GM11168 (cell line): ENCODE results near the gene BMPER.

Experiments used
- in situ Hi-C: fragments of 300-500 bp; cut with MboI; formaldehyde crosslinking; loops from one replicate; pipeline ENCODE4 v1.12.0; 2022; ENCODE audit warnings: low sequenced_read_pairs; ENCODE audit not compliant: unreplicated experiment

Gene BMPER

DNA sequence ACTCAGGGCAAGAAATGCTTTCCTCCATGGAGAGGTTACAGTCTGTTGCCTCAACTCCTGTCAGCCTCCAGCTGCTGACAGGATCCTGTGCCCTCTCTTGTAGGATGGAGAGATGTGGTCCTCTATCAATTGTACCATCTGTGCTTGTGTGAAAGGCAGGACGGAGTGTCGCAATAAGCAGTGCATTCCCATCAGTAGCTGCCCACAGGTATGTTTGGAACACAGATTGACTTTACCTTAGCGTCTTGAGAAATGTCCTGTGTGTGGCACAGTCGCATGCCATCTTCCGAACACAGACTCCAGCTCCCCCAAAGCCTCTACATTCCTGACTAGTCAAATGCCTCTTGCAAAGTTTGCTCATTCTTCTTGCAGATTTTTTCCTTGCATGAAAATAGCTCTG is 152.6 kb downstream of the BMPER start:
- in situ Hi-C loops, result no loop called here

GRCh38 chr7:34058801-34059135 is 153.4 kb downstream of the BMPER start:
- in situ Hi-C loops, result no loop called here

GRCh38 chr7:34059136-34059828 is 153.9 kb downstream of the BMPER start:
- in situ Hi-C loops, result no loop called here

- in situ Hi-C loops, result no loop called here
Measured at GRCh38 chr7:34060196-34060947, 155.0 kb downstream of the BMPER start.

- in situ Hi-C loops, result no loop called here
Measured at GRCh38 chr7:34061149-34061548, 155.8 kb downstream of the BMPER start.

DNA sequence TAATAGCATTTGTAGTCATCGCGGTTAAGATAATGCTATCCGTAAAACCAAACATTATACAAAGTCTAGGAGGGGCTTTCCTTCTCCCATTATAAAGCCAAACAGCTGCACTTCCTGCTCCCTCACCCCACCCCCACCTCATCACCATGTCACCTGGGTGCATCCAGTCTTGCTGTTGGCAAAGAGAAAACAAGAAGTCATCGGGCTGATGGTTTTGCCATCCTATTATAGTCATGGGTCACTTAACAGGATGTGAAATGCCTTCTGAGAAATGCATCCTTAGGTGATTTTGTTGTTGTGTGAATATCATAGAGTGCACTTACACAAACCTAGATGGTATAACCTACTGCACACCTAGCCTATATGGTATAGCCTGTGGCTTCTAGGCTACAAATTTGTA is 157.0 kb downstream of the BMPER start:
- in situ Hi-C loops, result no loop called here

GRCh38 chr7:34062826-34063225 is 157.5 kb downstream of the BMPER start:
- in situ Hi-C loops, result no loop called here

DNA sequence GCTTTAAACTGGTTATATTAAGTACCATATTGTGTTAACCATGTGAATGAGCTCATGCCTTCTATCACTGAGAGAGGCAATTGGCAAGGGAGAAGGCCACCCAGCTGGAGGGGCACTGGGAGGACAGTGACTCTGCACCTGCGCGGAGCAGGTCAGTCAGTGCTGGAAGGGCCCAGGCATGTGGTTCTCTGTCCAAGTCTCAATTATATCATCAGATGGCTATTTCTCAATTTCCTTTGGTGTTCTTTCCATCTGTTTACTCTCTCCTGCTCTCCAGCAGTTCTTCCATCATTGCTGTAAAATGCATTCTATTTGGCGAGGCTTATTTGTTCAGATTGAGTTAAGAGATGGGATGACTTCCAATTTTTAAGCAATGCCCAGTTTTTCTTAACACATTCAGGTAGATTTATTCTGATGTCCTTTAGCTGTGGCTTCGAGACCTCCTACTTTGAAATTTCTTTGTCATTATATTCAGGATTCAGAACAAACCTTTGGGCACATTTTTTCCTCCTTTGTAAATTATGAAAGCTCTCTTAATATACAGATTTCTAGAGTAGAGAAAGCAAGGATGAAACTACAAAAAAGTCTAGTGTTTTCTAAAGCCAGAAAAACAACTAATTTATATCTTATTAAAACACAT is 159.3 kb downstream of the BMPER start:
- in situ Hi-C loops, result no loop called here

- in situ Hi-C loops, result no loop called here
Measured at GRCh38 chr7:34066411-34066810, 161.1 kb downstream of the BMPER start.

DNA sequence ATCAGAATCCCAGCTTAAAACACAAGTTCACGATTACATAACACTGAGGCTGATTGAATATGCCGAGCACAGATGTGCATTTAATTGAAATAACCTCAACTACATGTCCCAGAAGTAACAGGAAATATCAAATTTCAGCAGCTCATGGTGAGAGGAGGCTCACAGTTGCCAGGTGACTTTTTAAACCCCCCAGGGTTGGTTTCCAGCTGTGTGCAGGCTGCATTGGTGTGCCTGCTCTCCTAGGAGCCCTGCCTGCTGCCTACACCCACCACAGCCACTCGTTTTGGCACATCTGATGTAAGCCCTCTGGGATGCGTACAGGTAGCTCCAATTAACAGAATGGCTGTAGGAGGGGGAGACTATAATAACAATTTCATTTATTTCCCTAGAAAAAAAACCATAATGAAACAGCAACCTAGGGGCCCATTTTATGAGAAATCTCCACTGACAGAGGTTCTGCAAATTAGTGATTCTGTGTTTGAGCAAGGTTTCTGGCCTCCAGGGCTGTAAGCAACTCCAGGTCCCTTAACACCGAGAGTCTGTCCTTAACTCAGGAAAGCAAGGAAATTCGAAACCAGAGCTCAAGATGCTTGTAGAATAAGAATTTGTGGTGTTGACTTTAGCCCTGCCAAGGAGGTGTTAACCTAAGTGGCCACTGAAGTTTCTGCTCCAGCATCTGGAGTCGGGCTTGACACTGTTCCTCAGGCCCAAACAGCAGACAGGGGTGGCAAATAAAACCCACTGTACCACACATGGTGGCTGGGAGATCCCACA is 161.9 kb downstream of the BMPER start:
- in situ Hi-C loops, result no loop called here

DNA sequence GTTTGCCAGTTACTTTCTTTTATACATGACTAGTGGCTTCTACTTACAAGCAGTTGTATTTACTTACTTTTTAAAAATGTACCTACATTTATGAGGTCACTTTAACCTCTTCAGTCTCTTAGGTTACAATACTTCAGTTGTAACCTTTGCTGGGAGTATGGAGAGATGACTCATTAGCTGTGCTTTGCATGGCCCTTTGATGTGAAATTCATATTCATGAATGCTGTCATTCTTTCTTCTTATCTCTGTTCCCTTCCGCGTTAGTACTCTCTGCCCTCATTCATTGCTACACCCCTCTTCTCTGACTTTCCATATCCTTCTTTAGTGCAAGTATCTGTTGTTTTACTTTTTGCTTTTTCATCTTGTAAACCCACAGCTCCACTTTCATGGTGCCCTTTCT is 164.3 kb downstream of the BMPER start:
- in situ Hi-C loops, result no loop called here

DNA sequence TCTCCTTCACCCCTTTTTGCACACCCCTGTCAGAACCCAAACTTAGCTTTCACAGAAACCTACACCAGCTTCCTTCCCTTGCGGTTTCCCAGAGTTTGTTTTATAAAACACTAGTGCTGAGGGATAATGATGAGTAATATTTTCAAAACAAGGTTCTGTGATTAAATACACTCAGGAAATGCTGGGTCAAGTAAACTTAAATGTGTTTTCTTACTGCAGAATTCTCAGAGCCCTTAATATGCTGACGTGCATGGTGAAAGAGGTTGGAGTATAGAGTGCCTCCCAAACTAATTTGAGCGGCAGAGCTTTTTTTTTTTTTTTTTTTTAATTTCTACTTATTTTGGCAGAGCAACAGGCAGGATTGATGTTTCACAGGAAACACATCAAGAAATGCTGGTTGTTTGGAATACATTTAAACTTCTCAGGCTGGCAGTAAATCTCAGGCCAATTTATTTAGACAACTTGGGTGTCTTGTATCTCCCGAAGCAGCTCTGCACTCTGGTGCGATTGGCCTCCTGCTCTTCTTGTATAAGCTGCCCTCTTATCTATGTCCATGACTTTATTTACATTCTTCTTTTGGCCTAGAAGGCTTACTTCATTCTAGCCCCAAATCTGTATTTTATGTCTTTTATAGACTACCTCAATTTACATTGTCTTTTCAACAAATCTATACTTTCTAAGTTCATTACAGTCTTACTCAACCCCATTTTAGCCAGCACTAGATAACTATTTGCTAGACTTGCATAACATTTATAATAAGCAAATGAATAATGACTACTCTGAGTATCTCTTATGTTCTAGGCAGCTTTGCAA is 165.4 kb downstream of the BMPER start:
- in situ Hi-C loops, result no loop called here

- in situ Hi-C loops, result no loop called here
Measured at GRCh38 chr7:34073676-34074075, 168.3 kb downstream of the BMPER start.

DNA sequence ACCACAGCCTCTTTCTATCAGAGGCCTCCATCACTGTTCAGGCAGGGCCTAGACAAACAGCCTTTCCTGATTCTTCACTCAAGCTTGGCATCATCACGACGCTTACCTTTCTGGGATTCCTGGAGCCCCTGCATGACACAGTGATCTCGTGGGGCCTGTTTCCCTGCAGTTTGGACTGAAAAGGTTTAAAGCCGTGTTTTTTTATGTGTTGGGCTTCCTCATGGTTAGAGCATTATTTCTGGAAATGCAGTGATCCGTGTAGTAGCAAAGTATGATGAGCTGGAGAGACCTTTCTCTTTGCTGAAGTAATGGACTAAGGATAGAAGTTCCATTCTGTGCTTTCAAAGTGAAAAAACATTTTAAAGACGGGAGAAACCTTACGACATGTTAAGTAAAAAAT is 169.1 kb downstream of the BMPER start:
- in situ Hi-C loops, result no loop called here

DNA sequence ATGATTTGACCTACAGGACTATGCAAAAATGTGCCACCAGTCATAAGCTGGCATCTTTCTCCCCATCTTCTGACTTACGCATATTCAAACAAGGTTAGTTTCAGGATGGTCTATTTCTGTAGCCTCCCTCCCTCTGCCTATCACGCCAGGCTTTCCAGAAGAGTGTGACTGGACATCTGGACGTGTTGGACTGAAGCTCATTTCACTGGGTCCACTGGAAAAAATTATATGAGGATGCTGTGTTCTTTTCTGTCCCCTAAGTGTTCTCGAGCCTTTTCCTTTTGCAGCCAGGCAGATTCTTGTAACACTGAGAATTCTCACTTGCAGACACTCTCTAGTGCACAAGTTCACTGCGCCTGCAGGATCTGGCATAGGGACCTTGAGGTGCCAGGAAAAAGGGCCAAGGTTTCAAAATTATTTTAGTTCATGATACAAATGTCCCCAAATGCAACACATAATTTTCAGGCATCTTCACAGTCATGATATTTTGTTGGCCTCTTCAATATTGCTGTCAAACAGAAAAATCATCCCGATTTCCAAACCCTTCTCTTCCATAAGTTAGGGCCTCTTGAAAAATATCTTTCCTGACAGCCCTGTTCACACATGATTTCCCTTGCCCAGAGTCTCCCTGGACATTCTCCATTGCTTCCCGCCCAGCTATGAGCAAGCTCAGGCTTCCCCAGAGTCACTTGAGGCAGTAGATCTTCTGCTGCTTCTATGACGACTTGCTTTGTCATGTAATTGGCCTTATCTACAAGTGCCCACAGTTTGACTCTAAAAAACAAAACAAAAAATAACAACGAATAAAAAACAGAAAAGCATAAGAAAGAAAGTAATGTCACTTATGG is 170.4 kb downstream of the BMPER start:
- in situ Hi-C loops, result no loop called here

DNA sequence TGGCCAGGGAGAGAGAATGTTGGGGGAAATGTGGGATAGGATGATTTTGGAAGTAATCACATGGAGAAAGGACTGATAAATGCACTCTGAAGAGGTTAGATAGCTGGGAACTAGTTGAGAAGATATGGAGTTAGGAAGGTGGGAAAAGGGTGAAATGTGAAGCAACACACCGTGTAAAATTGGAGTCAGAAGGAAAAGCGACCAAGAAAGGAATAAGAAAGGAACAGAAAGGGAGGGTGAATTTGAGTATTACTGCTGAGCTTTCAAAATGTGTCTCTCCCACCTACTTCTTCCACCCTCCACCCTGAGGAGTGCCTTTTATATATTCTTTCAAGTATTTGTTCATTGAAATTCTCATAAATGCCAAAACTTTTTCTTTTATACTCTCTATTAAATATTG is 171.8 kb downstream of the BMPER start:
- in situ Hi-C loops, result no loop called here

DNA sequence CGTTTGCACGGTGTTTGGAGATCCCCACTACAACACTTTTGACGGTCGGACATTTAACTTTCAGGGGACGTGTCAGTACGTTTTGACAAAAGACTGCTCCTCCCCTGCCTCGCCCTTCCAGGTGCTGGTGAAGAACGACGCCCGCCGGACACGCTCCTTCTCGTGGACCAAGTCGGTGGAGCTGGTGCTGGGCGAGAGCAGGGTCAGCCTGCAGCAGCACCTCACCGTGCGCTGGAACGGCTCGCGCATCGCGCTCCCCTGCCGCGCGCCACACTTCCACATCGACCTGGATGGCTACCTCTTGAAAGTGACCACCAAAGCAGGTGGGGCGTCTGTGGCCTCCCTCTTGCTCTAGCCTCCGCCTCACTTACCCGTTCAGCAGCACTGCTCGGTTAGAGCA is 173.5 kb downstream of the BMPER start:
- in situ Hi-C loops, result no loop called here

DNA sequence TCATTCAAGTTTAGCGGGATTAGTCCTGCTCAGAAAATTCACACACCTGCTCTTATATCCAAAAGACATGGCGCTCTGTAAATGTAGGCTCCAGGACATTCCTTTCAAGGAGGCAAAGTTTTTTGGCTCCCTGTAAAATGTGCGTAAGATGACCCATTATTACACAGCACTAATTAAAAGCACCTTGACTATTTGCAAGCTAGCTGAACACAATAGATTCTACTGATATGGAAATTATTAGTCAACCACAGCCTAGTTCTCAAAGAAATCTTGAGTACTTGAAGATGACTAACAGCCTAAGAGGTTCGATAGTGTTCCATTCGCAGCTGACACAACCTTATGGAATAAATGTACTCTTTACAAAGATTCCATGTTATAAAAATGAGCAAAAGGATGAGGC is 175.2 kb downstream of the BMPER start:
- in situ Hi-C loops, result no loop called here

DNA sequence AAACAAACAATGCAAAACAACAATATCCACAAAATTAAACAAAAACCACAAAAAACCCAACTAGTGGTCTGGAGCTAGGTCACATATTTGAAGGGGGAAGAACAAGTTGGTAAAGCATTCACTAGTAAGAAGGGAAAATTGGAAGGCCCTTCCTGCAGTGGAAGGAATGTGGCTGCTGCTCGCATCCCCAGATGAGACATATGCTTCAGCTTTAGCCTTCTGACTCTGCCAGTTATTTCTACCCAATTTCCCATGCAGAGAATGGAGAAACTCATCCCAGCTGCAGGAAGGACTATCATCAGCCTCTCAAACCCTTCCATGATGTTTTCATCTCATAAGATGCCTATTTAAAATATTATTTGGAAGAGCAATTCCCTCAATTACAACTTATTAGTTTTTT is 176.6 kb downstream of the BMPER start:
- in situ Hi-C loops, result no loop called here
